Vagina (tissue), 2 donors: ENCODE measurements around the gene KRTAP12-4. TPM values are rescaled to one million over a fixed set of nuclear protein-coding genes. Genes with fewer than 3 reads are reported as not detected.
A peak's percentile ranks its signal among the peaks of the same experiment; 100 is the strongest.

ENCODE experiments used
- DNase-seq, 2 donors: peaks; one replicate each; pipeline ENCODE4 v3.0.0-alpha.2; 2017; ENCODE audit errors: extremely low spot score in 2 of 2
- H3K27ac ChIP-seq: fragments of 200-600 bp; sonication (generic); one replicate; pipeline ENCODE4 v1.5.1; 2019
- H3K27me3 ChIP-seq: fragments of 200-600 bp; sonication (generic); one replicate; pipeline ENCODE4 v1.5.1; 2019
- H3K36me3 ChIP-seq, 2 donors: fragments of 200-600 bp; sonication (generic); one replicate each; pipeline ENCODE4 v1.5.1; 2017 to 2019
- H3K4me1 ChIP-seq: fragments of 200-600 bp; sonication (generic); one replicate; pipeline ENCODE4 v1.5.1; 2019
- H3K4me3 ChIP-seq, 2 donors: fragments of 200-600 bp; sonication (generic); 1 replicate in 1 of 2; 2 replicates in 1 of 2; pipeline ENCODE4 v1.5.1; 2016 to 2019
- H3K9me3 ChIP-seq: fragments of 200-600 bp; sonication (generic); one replicate; pipeline ENCODE4 v1.5.1; 2019
- POLR2A ChIP-seq, 2 donors: fragments of 450-650 bp; IDR thresholded peaks; one replicate each; pipeline ENCODE4 v1.6.1; 2017; ENCODE audit warnings: antibody characterized with exemption in 2 of 2, mild to moderate bottlenecking in 2 of 2, moderate library complexity in 2 of 2
- POLR2AphosphoS5 ChIP-seq, 2 donors: sonication (generic); formaldehyde crosslinking; IDR thresholded peaks; one replicate each; pipeline ENCODE4 v1.9.0; 2017; ENCODE audit warnings: antibody characterized with exemption in 2 of 2, mild to moderate bottlenecking in 2 of 2, low read depth in 1 of 2; ENCODE audit not compliant: insufficient read depth in 1 of 2
- intact Hi-C: fragments of 100-400 bp; cut with DNase I; formaldehyde crosslinking; loops from one replicate; pipeline ENCODE4 v1.15.1; 2023
- total RNA-seq: library from RNA; depleted of rRNA; stranded (reverse); fragments of >200 nt; gene quantifications from one replicate; pipeline ENCODE4 v1.2.3, GENCODE V29; 2016
- TF ChIP-seq, protein P1 (sequence below), 3 experiments: fragments of 450-650 bp in 2 of 3; fragments of 200-600 bp in 1 of 3; sonication (generic) in 1 of 3; IDR thresholded peaks; one replicate each; pipeline ENCODE4 v1.5.1; 2017 to 2019; ENCODE audit warnings: antibody characterized with exemption in 3 of 3, mild to moderate bottlenecking in 2 of 3, moderate library complexity in 2 of 3

The KRTAP12-4 gene
- total RNA-seq, 1 donor from 2014 or later = not detected

DNA sequence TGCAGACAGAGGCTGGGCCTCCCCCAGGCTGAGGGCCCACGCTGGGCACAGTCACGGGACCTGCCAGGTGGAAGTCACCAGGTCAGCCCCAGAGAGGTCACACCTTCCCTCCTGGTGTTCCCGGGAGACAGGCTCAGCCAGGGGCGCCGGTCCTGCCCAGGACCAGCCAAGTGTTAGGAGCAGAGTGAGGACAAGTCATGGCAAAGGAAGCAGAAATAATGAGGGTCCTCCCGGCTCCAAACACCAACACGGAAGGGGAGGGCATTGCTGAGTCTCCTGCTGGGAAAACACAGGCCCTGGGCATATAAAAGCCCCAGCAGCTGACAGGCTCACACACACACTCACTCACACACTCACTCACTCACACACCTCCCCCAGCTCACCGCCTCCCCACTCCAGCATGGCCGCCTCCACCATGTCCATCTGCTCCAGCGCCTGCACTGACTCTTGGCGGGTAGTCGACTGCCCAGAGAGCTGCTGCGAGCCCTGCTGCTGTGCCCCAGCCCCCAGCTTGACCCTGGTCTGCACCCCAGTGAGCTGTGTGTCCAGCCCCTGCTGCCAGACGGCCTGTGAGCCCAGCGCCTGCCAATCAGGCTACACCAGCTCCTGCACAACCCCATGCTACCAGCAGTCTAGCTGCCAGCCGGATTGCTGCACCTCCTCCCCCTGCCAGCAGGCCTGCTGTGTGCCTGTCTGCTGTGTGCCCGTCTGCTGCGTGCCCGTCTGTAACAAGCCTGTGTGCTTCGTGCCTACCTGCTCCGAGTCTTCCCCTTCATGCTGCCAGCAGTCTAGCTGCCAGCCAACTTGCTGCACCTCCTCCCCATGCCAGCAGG is 17.2 kb downstream of the KRTAP12-4 start, which contains the start of gene KRTAP10-10:
Gene KRTAP10-10 (plus strand): TSS at position 339 of the 833 bp plus-strand sequence. CDS start 62 bp downstream, at position 401.
- Histone ChIP-seq H3K36me3 (no peaks in the 10 kb centered on the region), H3K27ac (no peak within 1 kb of the TSS), H3K4me1 (no peaks in the 10 kb centered on the region), H3K9me3 (no peaks in the 10 kb centered on the region), H3K27me3 (no peaks in the 10 kb centered on the region), H3K4me3 (no peak within 1 kb of the TSS)
- peak; percentile 64 to 88 for DNase-seq
- intact Hi-C loops = no loop called here
- TF ChIP-seq POLR2A (IDR thresholded peaks at IDR 0.05) = no peak
- TF ChIP-seq, protein P1, sequence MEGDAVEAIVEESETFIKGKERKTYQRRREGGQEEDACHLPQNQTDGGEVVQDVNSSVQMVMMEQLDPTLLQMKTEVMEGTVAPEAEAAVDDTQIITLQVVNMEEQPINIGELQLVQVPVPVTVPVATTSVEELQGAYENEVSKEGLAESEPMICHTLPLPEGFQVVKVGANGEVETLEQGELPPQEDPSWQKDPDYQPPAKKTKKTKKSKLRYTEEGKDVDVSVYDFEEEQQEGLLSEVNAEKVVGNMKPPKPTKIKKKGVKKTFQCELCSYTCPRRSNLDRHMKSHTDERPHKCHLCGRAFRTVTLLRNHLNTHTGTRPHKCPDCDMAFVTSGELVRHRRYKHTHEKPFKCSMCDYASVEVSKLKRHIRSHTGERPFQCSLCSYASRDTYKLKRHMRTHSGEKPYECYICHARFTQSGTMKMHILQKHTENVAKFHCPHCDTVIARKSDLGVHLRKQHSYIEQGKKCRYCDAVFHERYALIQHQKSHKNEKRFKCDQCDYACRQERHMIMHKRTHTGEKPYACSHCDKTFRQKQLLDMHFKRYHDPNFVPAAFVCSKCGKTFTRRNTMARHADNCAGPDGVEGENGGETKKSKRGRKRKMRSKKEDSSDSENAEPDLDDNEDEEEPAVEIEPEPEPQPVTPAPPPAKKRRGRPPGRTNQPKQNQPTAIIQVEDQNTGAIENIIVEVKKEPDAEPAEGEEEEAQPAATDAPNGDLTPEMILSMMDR (IDR thresholded peaks at IDR 0.05) = no peak
- TF ChIP-seq POLR2AphosphoS5 (IDR thresholded peaks at IDR 0.05; ENCODE audit: insufficient read depth in 1 of 2, low read depth in 1 of 2) = no peak

DNA sequence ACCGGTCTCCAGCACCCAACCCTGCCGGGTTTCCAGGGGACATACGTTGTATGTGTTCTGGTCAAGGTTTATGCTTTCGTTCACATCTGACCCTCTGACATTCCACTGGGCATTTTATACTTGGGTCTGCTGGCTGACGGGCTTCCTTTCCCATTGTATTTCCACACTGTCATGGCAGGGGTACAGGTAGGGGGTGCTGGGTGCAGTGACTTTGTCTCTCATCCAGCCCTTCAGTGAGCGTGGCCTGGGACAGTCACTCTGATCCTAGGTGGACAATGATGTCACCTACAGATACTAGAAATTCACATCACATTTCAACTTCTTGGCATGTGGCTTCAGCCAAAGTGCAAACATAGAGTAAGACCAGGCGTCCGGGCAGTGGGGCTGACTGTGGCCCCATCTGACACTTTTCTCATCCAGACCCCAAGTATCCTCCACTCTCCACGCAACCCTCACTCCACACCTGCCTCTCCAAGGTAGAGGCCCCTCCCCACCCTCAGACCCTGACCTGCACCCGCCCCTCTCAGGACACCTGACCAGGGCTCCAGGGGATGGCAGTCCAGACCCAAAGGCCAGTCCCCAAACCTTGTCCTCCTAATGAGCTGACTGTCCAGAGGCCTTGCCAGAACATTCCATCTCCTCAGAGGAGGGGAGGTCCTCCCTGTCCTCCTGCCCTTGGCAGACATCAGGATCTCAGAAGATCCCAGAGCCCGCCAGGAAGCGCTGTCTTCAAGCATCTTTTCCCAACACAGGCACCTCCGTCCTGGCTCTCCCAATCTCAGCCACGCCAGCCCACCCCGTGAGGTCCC is 18.0 kb downstream of the KRTAP12-4 start:
- Histone ChIP-seq H3K9me3 (no peaks in the 10 kb centered on the region), H3K27ac (no peak overlapping the region), H3K4me1 (no peaks in the 10 kb centered on the region), H3K27me3 (no peaks in the 10 kb centered on the region), H3K4me3 (no peak overlapping the region), H3K36me3 (no peaks in the 10 kb centered on the region)
- TF ChIP-seq POLR2A (IDR thresholded peaks at IDR 0.05) (no peak), POLR2AphosphoS5 (IDR thresholded peaks at IDR 0.05; ENCODE audit: insufficient read depth in 1 of 2, low read depth in 1 of 2) (no peak)
- TF ChIP-seq, protein P1 (IDR thresholded peaks at IDR 0.05) = no peak
- DNase-seq = peak; percentile 71 to 79
- intact Hi-C loops = no loop called here

DNA sequence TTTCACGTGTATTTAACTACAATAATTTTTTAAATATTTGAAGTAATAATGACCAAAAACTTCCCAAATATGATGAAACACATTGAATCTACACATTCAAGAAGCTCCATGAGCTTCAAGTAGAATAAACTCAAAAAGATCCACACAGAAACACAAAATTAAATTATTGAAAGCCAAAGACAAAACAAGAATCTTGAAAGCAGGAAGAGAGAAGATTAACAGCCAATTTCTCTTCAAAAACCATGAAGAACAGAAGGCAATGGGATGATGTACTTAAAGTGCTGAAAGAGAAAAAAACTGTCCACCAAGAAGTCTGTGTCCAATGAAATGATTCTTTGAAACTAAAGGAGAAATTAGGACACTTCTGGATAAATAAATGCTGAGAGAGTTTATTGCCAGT is 22.4 kb downstream of the KRTAP12-4 start:
- no peak overlapping the region for H3K27ac ChIP-seq
- no peaks in the 10 kb centered on the region for H3K27me3 ChIP-seq
- no peak for TF ChIP-seq POLR2A (IDR thresholded peaks at IDR 0.05)
- TF ChIP-seq, protein P1 (IDR thresholded peaks at IDR 0.05) = no peak
- TF ChIP-seq POLR2AphosphoS5 (IDR thresholded peaks at IDR 0.05; ENCODE audit: insufficient read depth in 1 of 2, low read depth in 1 of 2) = no peak
- H3K36me3 ChIP-seq = no peaks in the 10 kb centered on the region
- intact Hi-C loops = no loop called here
- no peaks in the 10 kb centered on the region for H3K9me3 ChIP-seq
- H3K4me1 ChIP-seq = no peaks in the 10 kb centered on the region
- no peak overlapping the region for H3K4me3 ChIP-seq
- no peak for DNase-seq

DNA sequence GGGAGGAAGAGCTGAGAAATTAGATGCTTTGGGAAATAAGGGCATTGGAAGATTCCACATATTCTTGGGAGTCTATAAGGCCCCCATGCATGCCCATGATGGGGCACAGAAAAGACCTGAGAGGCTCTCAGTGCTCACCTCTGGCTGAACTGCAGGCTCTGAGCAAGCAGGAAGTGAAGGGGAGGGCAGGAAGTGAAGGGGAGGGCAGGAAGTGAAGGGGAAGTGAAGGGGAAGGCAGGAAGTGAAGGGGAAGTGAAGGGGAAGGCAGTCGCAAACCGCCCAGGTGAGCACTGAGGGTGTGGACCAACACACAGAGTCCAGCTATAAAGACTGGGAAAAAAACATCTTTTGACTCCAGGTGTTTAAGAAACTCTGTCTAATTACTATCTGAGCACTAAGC is 24.0 kb downstream of the KRTAP12-4 start:
- H3K4me1 ChIP-seq = no peaks in the 10 kb centered on the region
- no peaks in the 10 kb centered on the region for H3K36me3 ChIP-seq
- H3K27ac ChIP-seq = no peak overlapping the region
- no peak overlapping the region for H3K4me3 ChIP-seq
- intact Hi-C loops = no loop called here
- DNase-seq = no peak
- H3K9me3 ChIP-seq = no peaks in the 10 kb centered on the region
- no peak for TF ChIP-seq POLR2AphosphoS5 (IDR thresholded peaks at IDR 0.05; ENCODE audit: insufficient read depth in 1 of 2, low read depth in 1 of 2)
- TF ChIP-seq, protein P1 (IDR thresholded peaks at IDR 0.05) = no peak
- TF ChIP-seq POLR2A (IDR thresholded peaks at IDR 0.05) = no peak
- H3K27me3 ChIP-seq = no peaks in the 10 kb centered on the region
